ENCODE data around the gene ZBTB20. TPM values are rescaled to one million over a fixed set of nuclear protein-coding genes. Genes with fewer than 3 reads are reported as not detected.

Gene ZBTB20
- polyA plus RNA-seq, 1 of the 3 experiments (the other 2 are of a cell fraction), result 0.43 TPM

GRCh38 chr3:114673481-114673880 is 473.6 kb downstream of the ZBTB20 start:
- peaks cover 4% of the 10 kb centered on the region for H3F3A ChIP-seq (replicated peaks; ENCODE audit: insufficient read depth)
- no peak for TF ChIP-seq EZH2phosphoT487 (IDR thresholded peaks at IDR 0.05; ENCODE audit: borderline replicate concordance, low read depth)
- TF ChIP-seq TAF1 (IDR thresholded peaks at IDR 0.05; ENCODE audit: borderline replicate concordance, low read depth, low read length), result no peak
- no peak for TF ChIP-seq FOXJ3 (CRISPR knock-in tag; IDR thresholded peaks at IDR 0.05)
- no peak for TF ChIP-seq MXI1 (IDR thresholded peaks at IDR 0.05; ENCODE audit: low read depth, low read length)
- TF ChIP-seq FOXM1 (IDR thresholded peaks at IDR 0.05; ENCODE audit: low read depth), result no peak
- no peak for TF ChIP-seq RXRA (IDR thresholded peaks at IDR 0.05; ENCODE audit: borderline replicate concordance, low read depth)
- TF ChIP-seq CHD2 (IDR thresholded peaks at IDR 0.05; ENCODE audit: low read length, partially characterized antibody), result no peak
- no peaks in the 10 kb centered on the region for H4K20me1 ChIP-seq (ENCODE audit: insufficient read depth)
- H3K4me3 ChIP-seq (ENCODE audit: low read depth in 2 of 2, low read length in 1 of 2), result no peak overlapping the region
- H2AFZ ChIP-seq (ENCODE audit: low read depth), result no peak overlapping the region
- POLR2A ChIA-PET, result no interaction called here
- H3K9me2 ChIP-seq, result no peaks in the 10 kb centered on the region
- no peak overlapping the region for H3K9ac ChIP-seq
- H3K79me2 ChIP-seq (ENCODE audit: insufficient read depth), result no peaks in the 10 kb centered on the region
- H3K36me3 ChIP-seq (replicated peaks in 1 of 2; ENCODE audit: control insufficient read depth in 1 of 2, insufficient read depth in 2 of 2, low read length in 1 of 2), result no peaks in the 10 kb centered on the region
- H3K9me3 ChIP-seq, result no peaks in the 10 kb centered on the region
- H3K4me2 ChIP-seq, result no peak overlapping the region
- no peaks in the 10 kb centered on the region for H3K27me3 ChIP-seq (ENCODE audit: insufficient read depth)
- DNase-seq, result no peak
- H3K27ac ChIP-seq (ENCODE audit: low read depth in 2 of 2, low read length in 1 of 2), result no peak overlapping the region
- WGBS (ENCODE audit: low lambda C conversion rate), result 81% methylated on average over 2 of the region's 2 CpGs
- peaks cover 0 to 14% of the 10 kb centered on the region in 2 experiments; a peak in 1 of 4 replicates for H3K4me1 ChIP-seq (ENCODE audit: control insufficient read depth in 1 of 2, insufficient read depth in 2 of 2, low read depth in 1 of 2, low read length in 1 of 2)
- CTCF ChIA-PET, result interaction anchor here (0.8 kb wide), 1 partner anchor 54 kb away, joined by 3 read pairs; no protein-coding TSS in a partner anchor

- CTCF ChIA-PET, result no interaction called here
- no peaks in the 10 kb centered on the region for H3K9me3 ChIP-seq
- H3K4me1 ChIP-seq (ENCODE audit: control insufficient read depth in 1 of 2, insufficient read depth in 2 of 2, low read depth in 1 of 2, low read length in 1 of 2), result peaks cover 0 to 14% of the 10 kb centered on the region in 2 experiments; a peak in 1 of 4 replicates
- no peak overlapping the region for H3K27ac ChIP-seq (ENCODE audit: low read depth in 2 of 2, low read length in 1 of 2)
- TF ChIP-seq ZBTB33 (IDR thresholded peaks at IDR 0.05; ENCODE audit: borderline replicate concordance, low read depth), result no peak
- TF ChIP-seq USF1 (IDR thresholded peaks at IDR 0.05; ENCODE audit: borderline replicate concordance, low read depth), result no peak
- no peak for TF ChIP-seq ELF1 (IDR thresholded peaks at IDR 0.05)
- TF ChIP-seq PBX3 (IDR thresholded peaks at IDR 0.05), result no peak
- TF ChIP-seq MXI1 (IDR thresholded peaks at IDR 0.05; ENCODE audit: low read depth, low read length), result no peak
- TF ChIP-seq YY1 (IDR thresholded peaks at IDR 0.05; ENCODE audit: low read depth), result no peak
- no peak for TF ChIP-seq EZH2phosphoT487 (IDR thresholded peaks at IDR 0.05; ENCODE audit: borderline replicate concordance, low read depth)
- TF ChIP-seq SMC3 (IDR thresholded peaks at IDR 0.05; ENCODE audit: low read depth, low read length), result no peak
- TF ChIP-seq CTCF (IDR thresholded peaks at IDR 0.05), result no peak
- no peak for TF ChIP-seq FOXM1 (IDR thresholded peaks at IDR 0.05; ENCODE audit: low read depth)
- no peak for TF ChIP-seq FOXJ3 (CRISPR knock-in tag; IDR thresholded peaks at IDR 0.05)
- TF ChIP-seq MEF2A (IDR thresholded peaks at IDR 0.05; ENCODE audit: borderline replicate concordance, low read depth), result no peak
- no peak for TF ChIP-seq NRF1 (IDR thresholded peaks at IDR 0.05; ENCODE audit: low read depth, low read length)
- no peak for TF ChIP-seq SIN3A (IDR thresholded peaks at IDR 0.05; ENCODE audit: borderline replicate concordance, low read depth, low read length)
- no peak for TF ChIP-seq RCOR1 (IDR thresholded peaks at IDR 0.05; ENCODE audit: low read length)
- no peak for TF ChIP-seq TAF1 (IDR thresholded peaks at IDR 0.05; ENCODE audit: borderline replicate concordance, low read depth, low read length)
- no peak for TF ChIP-seq FOSL2 (IDR thresholded peaks at IDR 0.05; ENCODE audit: borderline replicate concordance, low read depth)
- TF ChIP-seq TCF12 (IDR thresholded peaks at IDR 0.05), result no peak
- TF ChIP-seq GABPA (IDR thresholded peaks at IDR 0.05; ENCODE audit: low read depth), result no peak
- no peak for TF ChIP-seq MAX (IDR thresholded peaks at IDR 0.05; ENCODE audit: low read depth)
- H3K4me2 ChIP-seq, result no peak overlapping the region
- H4K20me1 ChIP-seq (ENCODE audit: insufficient read depth), result no peaks in the 10 kb centered on the region
- no peaks in the 10 kb centered on the region for H3K79me2 ChIP-seq (ENCODE audit: insufficient read depth)
- no peaks in the 10 kb centered on the region for H3K9me2 ChIP-seq
- POLR2A ChIA-PET, result no interaction called here
- H2AFZ ChIP-seq (ENCODE audit: low read depth), result no peak overlapping the region
- H3K36me3 ChIP-seq (replicated peaks in 1 of 2; ENCODE audit: control insufficient read depth in 1 of 2, insufficient read depth in 2 of 2, low read length in 1 of 2), result no peaks in the 10 kb centered on the region
- no peak overlapping the region for H3K9ac ChIP-seq
- no peaks in the 10 kb centered on the region for H3K27me3 ChIP-seq (ENCODE audit: insufficient read depth)
- no peak overlapping the region for H3K4me3 ChIP-seq (ENCODE audit: low read depth in 2 of 2, low read length in 1 of 2)
- no peak for DNase-seq
- peaks cover 4% of the 10 kb centered on the region for H3F3A ChIP-seq (replicated peaks; ENCODE audit: insufficient read depth)
- WGBS (ENCODE audit: low lambda C conversion rate), result 88% methylated on average over 6 of the region's 6 CpGs
These were observed 474.2 kb downstream of the ZBTB20 start for GRCh38 chr3:114672692-114673447.

Measured in SK-N-SH (cell line).